H1 (cell line): ENCODE measurements around the gene FNIP2. TPM values are rescaled to one million over a fixed set of nuclear protein-coding genes. Genes with fewer than 3 reads are reported as not detected.

Experiments used
- CTCF ChIA-PET: fragments of 300-600 bp; sonication (Branson Sonifier 250); formaldehyde crosslinking; loops from one replicate; lab custom pipeline; 2021; ENCODE audit not compliant: partially characterized antibody; lab: Charles Lee
- POLR2A ChIA-PET: fragments of 300-600 bp; sonication (Branson Sonifier 250); formaldehyde crosslinking; loops from one replicate; lab custom pipeline; 2021; ENCODE audit warnings: inconsistent platforms; ENCODE audit not compliant: partially characterized antibody; lab: Charles Lee
- DNase-seq, 2 experiments: peaks; one replicate each; pipeline versions ENCODE4 v3.0.0 to v3.0.0-alpha.2; 2010 to 2022; ENCODE audit warnings: low spot score in 2 of 2, low read depth in 1 of 2, mixed read lengths in 1 of 2
- FAIRE-seq: peaks from 2 replicates; lab custom pipeline; 2011; peaks lifted over from hg19 to GRCh38; lab: Jason Lieb, UNC
- H2AFZ ChIP-seq: 2 replicates; pipeline ENCODE4 v1.8.1; 2012; ENCODE audit warnings: low read length, inconsistent platforms
- H2AK5ac ChIP-seq: 2 replicates; pipeline ENCODE4 v1.6.1; 2013; ENCODE audit warnings: low read depth, low read length
- H2BK120ac ChIP-seq: replicated peaks from 2 replicates; pipeline ENCODE3; 2013; ENCODE audit warnings: low read depth, low read length, inconsistent platforms
- H2BK12ac ChIP-seq: 2 replicates; pipeline ENCODE4 v1.6.1; 2013; ENCODE audit warnings: low read depth, low read length
- H2BK15ac ChIP-seq: 2 replicates; pipeline ENCODE4 v1.6.1; 2013; ENCODE audit warnings: low read length
- H2BK20ac ChIP-seq: 2 replicates; pipeline ENCODE4 v1.6.1; 2013; ENCODE audit warnings: low read length
- H2BK5ac ChIP-seq: 2 replicates; pipeline ENCODE4 v1.6.1; 2013; ENCODE audit warnings: low read depth, low read length
- H3K14ac ChIP-seq: 2 replicates; pipeline ENCODE4 v1.6.1; 2013; ENCODE audit warnings: inconsistent platforms; ENCODE audit not compliant: insufficient read length
- H3K18ac ChIP-seq: 2 replicates; pipeline ENCODE4 v1.6.1; 2013; ENCODE audit warnings: low read length; ENCODE audit errors: extremely low read depth
- H3K23ac ChIP-seq: 2 replicates; pipeline ENCODE4 v1.6.1; 2013; ENCODE audit warnings: inconsistent platforms; ENCODE audit not compliant: insufficient read length
- H3K23me2 ChIP-seq: 2 replicates; pipeline ENCODE4 v1.6.1; 2013; ENCODE audit warnings: low read depth, low read length
- H3K27ac ChIP-seq: 2 replicates; pipeline ENCODE4 v1.6.1; 2011; ENCODE audit warnings: low read depth, low read length, inconsistent platforms
- H3K27me3 ChIP-seq, 4 experiments: replicated peaks in 1 of 4; 1 replicate in 1 of 4; 2 replicates in 3 of 4; pipeline versions ENCODE4 v1.6.1 to v1.8.1; 2011 to 2013; ENCODE audit warnings: low read length in 3 of 4, mild to moderate bottlenecking in 3 of 4, inconsistent platforms in 2 of 4, mixed read lengths in 2 of 4, moderate library complexity in 1 of 4; ENCODE audit not compliant: control insufficient read depth in 3 of 4, insufficient read depth in 3 of 4; ENCODE audit errors: extremely low read depth in 1 of 4
- H3K36me3 ChIP-seq, 4 experiments: 2 replicates each; pipeline versions ENCODE4 v1.6.1 to v1.8.1; 2011 to 2013; ENCODE audit warnings: mild to moderate bottlenecking in 4 of 4, low read length in 3 of 4, moderate library complexity in 2 of 4, control low read depth in 1 of 4, inconsistent platforms in 1 of 4; ENCODE audit not compliant: insufficient read depth in 4 of 4, control insufficient read depth in 2 of 4
- H3K4ac ChIP-seq: replicated peaks from 2 replicates; pipeline ENCODE3; 2013; ENCODE audit warnings: low read length, low read depth, mixed read lengths, inconsistent platforms; ENCODE audit not compliant: insufficient read length
- H3K4me1 ChIP-seq, 4 experiments: replicated peaks in 1 of 4; 1 replicate in 1 of 4; 2 replicates in 3 of 4; pipeline versions ENCODE4 v1.6.1 to v1.8.1; 2011 to 2013; ENCODE audit warnings: low read length in 3 of 4, inconsistent platforms in 2 of 4, mixed read lengths in 1 of 4; ENCODE audit not compliant: insufficient read depth in 4 of 4, control insufficient read depth in 3 of 4
- H3K4me2 ChIP-seq, 2 experiments: 2 replicates each; pipeline versions ENCODE4 v1.6.1 to v1.8.1; 2011 to 2013; ENCODE audit warnings: low read depth in 2 of 2, low read length in 2 of 2, control low read depth in 1 of 2, inconsistent platforms in 1 of 2, mild to moderate bottlenecking in 1 of 2; ENCODE audit not compliant: insufficient read depth in 1 of 2
- H3K4me3 ChIP-seq, 4 experiments: fragments of 200-600, 300-600 bp in 1 of 4; sonication (generic), shearing (Covaris generic), sonication (Bioruptor Twin) in 1 of 4; 2 replicates each; pipeline versions ENCODE4 v1.5.1 to v1.8.1; 2011 to 2016; ENCODE audit warnings: low read length in 4 of 4, low read depth in 3 of 4, control low read depth in 2 of 4, inconsistent platforms in 2 of 4, mild to moderate bottlenecking in 2 of 4, mixed read lengths in 1 of 4, moderate library complexity in 1 of 4; ENCODE audit not compliant: insufficient read depth in 2 of 4; ENCODE audit errors: extremely low read depth in 1 of 4
- H3K56ac ChIP-seq: replicated peaks from 2 replicates; pipeline ENCODE3; 2013; ENCODE audit warnings: low read depth, mild to moderate bottlenecking, mixed read lengths, low read length, inconsistent platforms; ENCODE audit not compliant: insufficient read length
- H3K79me1 ChIP-seq: 2 replicates; pipeline ENCODE4 v1.6.1; 2013; ENCODE audit warnings: low read depth, low read length, control low read depth
- H3K79me2 ChIP-seq, 2 experiments: 2 replicates each; pipeline versions ENCODE4 v1.6.1 to v1.8.1; 2012 to 2013; ENCODE audit warnings: low read length in 2 of 2, mild to moderate bottlenecking in 2 of 2, inconsistent platforms in 1 of 2; ENCODE audit not compliant: insufficient read depth in 2 of 2, control insufficient read depth in 1 of 2
- H3K9ac ChIP-seq, 4 experiments: replicated peaks in 1 of 4; 1 replicate in 1 of 4; 2 replicates in 3 of 4; pipeline versions ENCODE4 v1.6.1 to v1.8.1; 2011 to 2013; ENCODE audit warnings: low read depth in 3 of 4, low read length in 3 of 4, control low read depth in 2 of 4, mild to moderate bottlenecking in 2 of 4, moderate library complexity in 2 of 4, inconsistent platforms in 1 of 4; ENCODE audit errors: extremely low read depth in 1 of 4
- H3K9me3 ChIP-seq, 2 experiments: 2 replicates each; pipeline versions ENCODE4 v1.6.1 to v1.8.1; 2012 to 2013; ENCODE audit warnings: mild to moderate bottlenecking in 2 of 2, moderate library complexity in 2 of 2, control low read depth in 1 of 2, inconsistent platforms in 1 of 2, low read depth in 1 of 2, low read length in 1 of 2, mixed read lengths in 1 of 2; ENCODE audit not compliant: insufficient read depth in 2 of 2
- H4K20me1 ChIP-seq, 2 experiments: replicated peaks in 1 of 2; 2 replicates each; pipeline versions ENCODE3 to v1.8.1; 2011 to 2013; ENCODE audit warnings: inconsistent platforms in 2 of 2, low read length in 2 of 2, mild to moderate bottlenecking in 1 of 2; ENCODE audit not compliant: insufficient read depth in 2 of 2, control insufficient read depth in 1 of 2
- H4K5ac ChIP-seq: 2 replicates; pipeline ENCODE4 v1.6.1; 2013; ENCODE audit warnings: low read length, low read depth, mixed read lengths, inconsistent platforms; ENCODE audit not compliant: insufficient read length
- H4K8ac ChIP-seq: 2 replicates; pipeline ENCODE4 v1.8.0; 2013; ENCODE audit warnings: mild to moderate bottlenecking, moderate library complexity, low read length, inconsistent platforms; ENCODE audit not compliant: insufficient read depth; ENCODE audit errors: extremely low read depth
- H4K91ac ChIP-seq: replicated peaks from 2 replicates; pipeline ENCODE3; 2013; ENCODE audit warnings: low read length, mixed read lengths, inconsistent platforms; ENCODE audit not compliant: insufficient read length
- CBX5 ChIP-seq: fragments of 300-800, 300-1000 bp; sonication (generic); IDR thresholded peaks from 2 replicates; pipeline ENCODE4 v1.7.1; 2016; ENCODE audit warnings: antibody characterized with exemption, low read length, low read depth
- EZH2 ChIP-seq: fragments of 200-600 bp; sonication (generic); IDR thresholded peaks from 2 replicates; pipeline ENCODE4 v1.7.1; 2012; ENCODE audit warnings: low read depth, mild to moderate bottlenecking, moderate library complexity, low read length, inconsistent platforms; ENCODE audit not compliant: severe bottlenecking
- JUN ChIP-seq: IDR thresholded peaks from 2 replicates; pipeline ENCODE4 v1.6.1; 2011; ENCODE audit warnings: low read depth, mild to moderate bottlenecking, improper control_type of control experiment, low read length
- NANOG ChIP-seq: IDR thresholded peaks from 2 replicates; pipeline ENCODE4 v1.6.1; 2011; ENCODE audit warnings: low read length, low read depth, mild to moderate bottlenecking, inconsistent platforms; ENCODE audit not compliant: insufficient read depth, poor library complexity, severe bottlenecking
- POU5F1 ChIP-seq: IDR thresholded peaks from 2 replicates; pipeline ENCODE4 v1.6.1; 2011; ENCODE audit warnings: low read depth, mild to moderate bottlenecking, low read length, moderate library complexity
- SAP30 ChIP-seq: fragments of 300-600 bp; sonication (generic); IDR thresholded peaks from 2 replicates; pipeline ENCODE4 v1.7.1; 2012; ENCODE audit warnings: low read length, moderate library complexity, mild to moderate bottlenecking, inconsistent platforms; ENCODE audit not compliant: insufficient read depth, insufficient replicate concordance
- SIN3A ChIP-seq, 2 experiments: IDR thresholded peaks in 1 of 2; conservative IDR thresholded peaks in 1 of 2; 2 replicates each; pipeline ENCODE4 v1.6.1; 2011 to 2012; ENCODE audit warnings: low read length in 2 of 2, improper control_type of control experiment in 1 of 2, low read depth in 1 of 2, mild to moderate bottlenecking in 1 of 2
- SP2 ChIP-seq: IDR thresholded peaks from 2 replicates; pipeline ENCODE4 v1.6.1; 2012; ENCODE audit warnings: mild to moderate bottlenecking, low read length, inconsistent platforms
- TAF7 ChIP-seq: optimal IDR thresholded peaks from 2 replicates; pipeline ENCODE3; 2011; ENCODE audit warnings: low read depth, mild to moderate bottlenecking, inconsistent platforms, low read length, moderate library complexity, borderline replicate concordance
- polyA plus RNA-seq, 7 experiments: library from polyadenylated mRNA; depleted of rRNA in 3 of 7; stranded (reverse) in 5 of 7; unstranded in 2 of 7; fragments of >200 nt in 5 of 7; fragments of 200-250 nt in 2 of 7; gene quantifications; 1 replicate in 5 of 7; 2 replicates in 1 of 7; 4 replicates in 1 of 7; pipeline versions ENCODE4 v1.2.1 to v1.2.3, GENCODE V29; 2011 to 2013; ENCODE audit warnings: missing spikeins in 2 of 7, mixed read lengths in 2 of 7
- total RNA-seq: library from RNA; stranded (reverse); fragmentation: NEBNext Ultra II Directional; extraction: Animal tissue kit (Norgen Biotek cat#: 25700); gene quantifications from 2 replicates; pipeline ENCODE4 v1.2.1, GENCODE V29; 2021
- TF ChIP-seq, protein P1 (sequence below): IDR thresholded peaks from 2 replicates; pipeline ENCODE4 v1.6.1; 2011; ENCODE audit warnings: low read depth, mild to moderate bottlenecking, low read length; ENCODE audit not compliant: insufficient read depth
- TF ChIP-seq, protein P2 (sequence below), 3 experiments: IDR thresholded peaks; 1 replicate in 2 of 3; 2 replicates in 1 of 3; pipeline versions ENCODE4 v1.5.1 to v1.6.1; 2011; ENCODE audit warnings: low read length in 3 of 3, mild to moderate bottlenecking in 3 of 3, inconsistent platforms in 2 of 3, low read depth in 1 of 3, moderate library complexity in 1 of 3; ENCODE audit not compliant: insufficient read depth in 1 of 3; ENCODE audit errors: control extremely low read depth in 1 of 3

Gene FNIP2
- total and polyA plus RNA-seq, 2 of the 8 experiments (the other 6 are each of a cell fraction or from before 2014, with no cell fraction given) = 4.0 to 13.0 TPM

DNA sequence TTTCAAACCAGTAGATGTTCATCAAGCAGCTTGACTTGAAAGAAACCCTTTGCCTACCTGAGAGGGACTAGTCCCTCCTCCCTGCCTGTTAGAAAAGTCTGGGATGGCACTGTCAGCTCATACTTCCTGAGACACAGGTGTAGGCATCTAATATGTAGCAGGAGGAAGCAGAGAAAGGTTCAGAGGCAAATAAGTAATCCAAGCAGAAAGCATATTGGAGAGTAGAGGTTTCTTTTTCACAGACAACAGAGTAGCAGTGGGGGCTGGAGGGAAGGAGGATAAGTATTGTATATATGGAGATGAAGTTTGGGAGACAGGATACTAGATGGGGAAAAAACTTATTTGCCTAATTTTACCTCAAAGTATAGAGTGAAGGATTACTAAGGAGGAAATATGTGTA is 81.5 kb downstream of the FNIP2 start:
- H4K20me1 ChIP-seq = no peaks in the 10 kb centered on the region
- H4K91ac ChIP-seq = no peak overlapping the region
- H3K9me3 ChIP-seq = no peaks in the 10 kb centered on the region
- no peak overlapping the region for H2BK20ac ChIP-seq
- peaks cover 2 to 14% (median 8%) of the 10 kb centered on the region in 4 experiments for H3K4me1 ChIP-seq
- no peak overlapping the region for H2BK120ac ChIP-seq
- H3K14ac ChIP-seq = no peak overlapping the region
- no peak overlapping the region for H3K27ac ChIP-seq
- no peak overlapping the region for H2AK5ac ChIP-seq
- no peak overlapping the region for H4K5ac ChIP-seq
- no peak overlapping the region for H3K18ac ChIP-seq
- no peak overlapping the region for H3K4me3 ChIP-seq
- H2BK5ac ChIP-seq = no peak overlapping the region
- H3K56ac ChIP-seq = no peak overlapping the region
- FAIRE-seq = no peak
- no peaks in the 10 kb centered on the region for H3K36me3 ChIP-seq
- H2BK12ac ChIP-seq = no peak overlapping the region
- H4K8ac ChIP-seq = no peak overlapping the region
- no peak overlapping the region for H3K23ac ChIP-seq
- no peaks in the 10 kb centered on the region for H3K27me3 ChIP-seq
- ChIA-PET CTCF (interaction anchor here (0.6 to 7.7 kb wide), 24 partner anchors 8 to 612 kb away, joined by 3 to 91 read pairs (median 4); no protein-coding TSS in a partner anchor), POLR2A (interaction anchor here (0.9 to 1.1 kb wide), 3 partner anchors 10 to 383 kb away, joined by 3 to 4 read pairs (median 3); no protein-coding TSS in a partner anchor)
- H3K9ac ChIP-seq = no peak overlapping the region
- no peak overlapping the region for H3K4ac ChIP-seq
- H3K23me2 ChIP-seq = no peaks in the 10 kb centered on the region; the same call in 1 of the 2 replicates
- no peak overlapping the region for H2AFZ ChIP-seq
- no peak for DNase-seq
- no peaks in the 10 kb centered on the region for H3K79me1 ChIP-seq
- H3K79me2 ChIP-seq = no peaks in the 10 kb centered on the region
- H2BK15ac ChIP-seq = no peak overlapping the region
- no peak overlapping the region for H3K4me2 ChIP-seq
- TF ChIP-seq SP2 = no peak
- no peak for TF ChIP-seq SAP30
- TF ChIP-seq CBX5 = no peak
- no peak for TF ChIP-seq TAF7
- TF ChIP-seq, protein P1, sequence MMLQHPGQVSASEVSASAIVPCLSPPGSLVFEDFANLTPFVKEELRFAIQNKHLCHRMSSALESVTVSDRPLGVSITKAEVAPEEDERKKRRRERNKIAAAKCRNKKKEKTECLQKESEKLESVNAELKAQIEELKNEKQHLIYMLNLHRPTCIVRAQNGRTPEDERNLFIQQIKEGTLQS = no peak
- no peak for TF ChIP-seq NANOG
- TF ChIP-seq POU5F1 = no peak
- no peak for TF ChIP-seq SIN3A (conservative IDR thresholded peaks at IDR 0.05 in 1 of 2, IDR thresholded peaks at IDR 0.05 in 1 of 2; ENCODE audit: low read depth in 1 of 2, low read length in 2 of 2)
- no peak for TF ChIP-seq EZH2
- no peak for TF ChIP-seq JUN
- TF ChIP-seq, protein P2, sequence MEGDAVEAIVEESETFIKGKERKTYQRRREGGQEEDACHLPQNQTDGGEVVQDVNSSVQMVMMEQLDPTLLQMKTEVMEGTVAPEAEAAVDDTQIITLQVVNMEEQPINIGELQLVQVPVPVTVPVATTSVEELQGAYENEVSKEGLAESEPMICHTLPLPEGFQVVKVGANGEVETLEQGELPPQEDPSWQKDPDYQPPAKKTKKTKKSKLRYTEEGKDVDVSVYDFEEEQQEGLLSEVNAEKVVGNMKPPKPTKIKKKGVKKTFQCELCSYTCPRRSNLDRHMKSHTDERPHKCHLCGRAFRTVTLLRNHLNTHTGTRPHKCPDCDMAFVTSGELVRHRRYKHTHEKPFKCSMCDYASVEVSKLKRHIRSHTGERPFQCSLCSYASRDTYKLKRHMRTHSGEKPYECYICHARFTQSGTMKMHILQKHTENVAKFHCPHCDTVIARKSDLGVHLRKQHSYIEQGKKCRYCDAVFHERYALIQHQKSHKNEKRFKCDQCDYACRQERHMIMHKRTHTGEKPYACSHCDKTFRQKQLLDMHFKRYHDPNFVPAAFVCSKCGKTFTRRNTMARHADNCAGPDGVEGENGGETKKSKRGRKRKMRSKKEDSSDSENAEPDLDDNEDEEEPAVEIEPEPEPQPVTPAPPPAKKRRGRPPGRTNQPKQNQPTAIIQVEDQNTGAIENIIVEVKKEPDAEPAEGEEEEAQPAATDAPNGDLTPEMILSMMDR (IDR thresholded peaks at IDR 0.05; ENCODE audit: control extremely low read depth in 1 of 3, insufficient read depth in 1 of 3, low read depth in 1 of 3, low read length in 3 of 3) = no peak
